ENCODE results near the gene SLC13A5. TPM values are rescaled to one million over a fixed set of nuclear protein-coding genes. Genes with fewer than 3 reads are reported as not detected.

The SLC13A5 gene
- total RNA-seq, 1 experiment from 2014 or later: not detected

DNA sequence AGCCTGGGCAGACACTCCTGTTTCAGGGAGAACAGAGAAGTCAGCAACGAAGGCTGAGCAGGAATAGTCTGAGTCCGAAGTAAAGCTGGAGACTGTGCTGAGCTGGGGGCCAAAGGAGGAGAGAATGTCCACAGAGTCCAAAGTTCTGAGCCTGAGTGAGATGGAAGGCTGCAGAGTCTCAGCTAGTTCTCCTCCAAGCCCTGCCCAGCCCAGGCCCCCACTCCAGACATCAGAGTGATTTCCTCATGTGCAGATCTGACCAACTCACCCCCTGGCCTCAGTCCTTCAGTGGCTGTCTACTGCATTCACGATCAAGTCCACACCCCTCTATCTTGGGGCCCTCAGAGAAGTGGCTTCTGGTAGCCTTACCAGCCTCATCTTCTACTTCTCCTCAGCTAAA lies 21.6 kb downstream of the SLC13A5 start:
- no peak overlapping the region for H3K27ac Mint-ChIP-seq (ENCODE audit: low read depth, unreplicated experiment)
- H3K4me1 Mint-ChIP-seq (ENCODE audit: insufficient read depth, unreplicated experiment): no peaks in the 10 kb centered on the region
- intact Hi-C loops (cut with micrococcal nuclease): no loop called here
- TF ChIP-seq, protein P1, sequence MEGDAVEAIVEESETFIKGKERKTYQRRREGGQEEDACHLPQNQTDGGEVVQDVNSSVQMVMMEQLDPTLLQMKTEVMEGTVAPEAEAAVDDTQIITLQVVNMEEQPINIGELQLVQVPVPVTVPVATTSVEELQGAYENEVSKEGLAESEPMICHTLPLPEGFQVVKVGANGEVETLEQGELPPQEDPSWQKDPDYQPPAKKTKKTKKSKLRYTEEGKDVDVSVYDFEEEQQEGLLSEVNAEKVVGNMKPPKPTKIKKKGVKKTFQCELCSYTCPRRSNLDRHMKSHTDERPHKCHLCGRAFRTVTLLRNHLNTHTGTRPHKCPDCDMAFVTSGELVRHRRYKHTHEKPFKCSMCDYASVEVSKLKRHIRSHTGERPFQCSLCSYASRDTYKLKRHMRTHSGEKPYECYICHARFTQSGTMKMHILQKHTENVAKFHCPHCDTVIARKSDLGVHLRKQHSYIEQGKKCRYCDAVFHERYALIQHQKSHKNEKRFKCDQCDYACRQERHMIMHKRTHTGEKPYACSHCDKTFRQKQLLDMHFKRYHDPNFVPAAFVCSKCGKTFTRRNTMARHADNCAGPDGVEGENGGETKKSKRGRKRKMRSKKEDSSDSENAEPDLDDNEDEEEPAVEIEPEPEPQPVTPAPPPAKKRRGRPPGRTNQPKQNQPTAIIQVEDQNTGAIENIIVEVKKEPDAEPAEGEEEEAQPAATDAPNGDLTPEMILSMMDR (IDR thresholded peaks at IDR 0.05; ENCODE audit: unreplicated experiment): no peak
- H3K4me3 Mint-ChIP-seq (ENCODE audit: unreplicated experiment): no peak overlapping the region
- peaks cover 5% of the 10 kb centered on the region for H3K36me3 Mint-ChIP-seq (ENCODE audit: insufficient read depth, unreplicated experiment)
- no TSS peak for BruUV-seq (replicated peaks)
- H3K27me3 Mint-ChIP-seq (ENCODE audit: insufficient read depth, unreplicated experiment): no peaks in the 10 kb centered on the region
- H3K9me3 Mint-ChIP-seq (ENCODE audit: unreplicated experiment): no peaks in the 10 kb centered on the region
- CTCF ChIA-PET: no interaction called here
- POLR2A ChIA-PET: interaction anchor here (1.2 kb wide), 1 partner anchor 14 kb away, joined by 3 read pairs; no protein-coding TSS in a partner anchor
- no peak for DNase-seq (ENCODE audit: unreplicated experiment)

DNA sequence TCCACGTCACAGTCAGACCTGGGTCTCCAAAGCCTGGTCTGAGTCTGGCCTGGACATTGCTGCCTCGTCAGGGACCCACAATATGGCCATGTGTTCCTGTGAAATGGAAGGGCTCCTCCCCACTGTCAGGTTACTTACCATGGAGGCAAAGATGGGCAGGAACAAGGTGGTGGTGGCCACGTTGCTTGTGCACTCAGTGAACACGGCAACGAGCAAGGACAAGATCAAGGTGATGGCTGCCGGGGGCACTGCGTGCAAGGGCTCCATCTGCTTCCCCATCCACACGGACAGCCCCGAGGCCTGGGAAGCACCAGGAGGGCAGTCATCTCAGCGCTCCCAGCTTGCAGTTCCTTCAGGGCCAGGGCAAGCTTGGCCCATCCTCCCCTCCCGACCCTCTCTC lies 22.5 kb downstream of the SLC13A5 start:
- TF ChIP-seq, protein P1 (IDR thresholded peaks at IDR 0.05; ENCODE audit: unreplicated experiment): no peak
- Mint-ChIP-seq H3K27me3 (ENCODE audit: insufficient read depth, unreplicated experiment) (no peaks in the 10 kb centered on the region), H3K4me1 (ENCODE audit: insufficient read depth, unreplicated experiment) (no peaks in the 10 kb centered on the region), H3K9me3 (ENCODE audit: unreplicated experiment) (no peaks in the 10 kb centered on the region), H3K27ac (ENCODE audit: low read depth, unreplicated experiment) (no peak overlapping the region), H3K36me3 (ENCODE audit: insufficient read depth, unreplicated experiment) (no peaks in the 10 kb centered on the region), H3K4me3 (ENCODE audit: unreplicated experiment) (no peak overlapping the region)
- intact Hi-C loops (cut with micrococcal nuclease): no loop called here
- ChIA-PET POLR2A (interaction anchor here (0.5 to 0.7 kb wide), 2 partner anchors 216 to 448 kb away, joined by 3 read pairs; no protein-coding TSS in a partner anchor), CTCF (no interaction called here)
- no TSS peak for BruUV-seq (replicated peaks)
- DNase-seq (ENCODE audit: unreplicated experiment): no peak

DNA sequence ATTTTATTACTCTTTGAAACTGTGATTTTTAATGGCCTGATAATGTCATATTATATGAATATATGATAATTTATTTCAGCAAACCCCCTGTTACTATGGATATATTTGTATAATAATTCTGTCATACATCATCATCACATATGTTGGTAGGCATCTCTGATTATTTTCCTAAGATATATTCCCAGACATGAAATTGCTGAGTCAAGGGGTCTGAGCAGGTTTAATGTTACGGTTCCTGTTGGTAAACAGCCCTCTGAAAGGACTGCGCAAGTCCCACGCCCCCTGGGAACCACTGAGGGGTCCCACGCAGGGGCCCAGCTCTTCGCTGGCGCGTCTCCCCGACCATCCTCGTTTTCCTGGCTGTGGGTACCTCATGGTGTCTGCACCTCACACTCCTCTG lies 24.2 kb downstream of the SLC13A5 start:
- POLR2A ChIA-PET: no interaction called here
- intact Hi-C loops (cut with micrococcal nuclease): no loop called here
- Mint-ChIP-seq H3K36me3 (ENCODE audit: insufficient read depth, unreplicated experiment) (no peaks in the 10 kb centered on the region), H3K27ac (ENCODE audit: low read depth, unreplicated experiment) (no peak overlapping the region), H3K4me3 (ENCODE audit: unreplicated experiment) (no peak overlapping the region), H3K27me3 (ENCODE audit: insufficient read depth, unreplicated experiment) (no peaks in the 10 kb centered on the region), H3K9me3 (ENCODE audit: unreplicated experiment) (no peaks in the 10 kb centered on the region), H3K4me1 (ENCODE audit: insufficient read depth, unreplicated experiment) (no peaks in the 10 kb centered on the region)
- BruUV-seq (replicated peaks): no TSS peak
- TF ChIP-seq, protein P1 (IDR thresholded peaks at IDR 0.05; ENCODE audit: unreplicated experiment): no peak
- no peak for DNase-seq (ENCODE audit: unreplicated experiment)
- CTCF ChIA-PET: no interaction called here

DNA sequence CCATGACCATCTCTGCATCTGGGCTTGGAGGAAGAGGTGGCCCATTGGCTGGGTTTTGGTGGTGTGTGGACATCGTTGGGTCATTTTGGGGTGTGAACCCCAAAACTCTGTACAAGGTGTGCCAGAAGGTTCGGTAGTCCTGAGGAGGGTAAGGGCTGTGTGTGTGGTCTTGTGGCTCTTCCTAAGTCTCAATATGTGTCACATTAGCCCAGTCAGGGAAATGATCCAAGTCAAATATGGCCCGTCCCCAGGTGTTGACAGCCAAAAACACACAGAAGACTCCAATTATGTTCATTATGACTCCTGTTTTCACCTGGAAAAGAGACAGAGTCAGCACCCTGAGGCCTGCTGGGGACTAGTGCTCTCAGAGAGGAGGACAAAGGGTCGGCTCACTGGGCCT lies 27.1 kb downstream of the SLC13A5 start:
- ChIA-PET POLR2A (interaction anchor here (0.7 kb wide), 1 partner anchor 58 kb away, joined by 4 read pairs; no protein-coding TSS in a partner anchor), CTCF (interaction anchor here (0.5 kb wide), 1 partner anchor 339 kb away, joined by 5 read pairs; no protein-coding TSS in a partner anchor)
- TF ChIP-seq, protein P1 (IDR thresholded peaks at IDR 0.05; ENCODE audit: unreplicated experiment): no peak
- BruUV-seq (replicated peaks): no TSS peak
- intact Hi-C loops (cut with micrococcal nuclease): no loop called here
- Mint-ChIP-seq H3K4me3 (ENCODE audit: unreplicated experiment) (no peak overlapping the region), H3K36me3 (ENCODE audit: insufficient read depth, unreplicated experiment) (no peaks in the 10 kb centered on the region), H3K27ac (ENCODE audit: low read depth, unreplicated experiment) (no peak overlapping the region), H3K27me3 (ENCODE audit: insufficient read depth, unreplicated experiment) (no peaks in the 10 kb centered on the region), H3K9me3 (ENCODE audit: unreplicated experiment) (no peaks in the 10 kb centered on the region), H3K4me1 (ENCODE audit: insufficient read depth, unreplicated experiment) (peaks cover 5% of the 10 kb centered on the region)
- no peak for DNase-seq (ENCODE audit: unreplicated experiment)

Measured in MCF 10A (cell line).